Astrocyte of the spinal cord (primary cell): ENCODE data around the gene CUTC.

Experiments
- DNase-seq: peaks from one replicate; pipeline ENCODE4 v3.0.0; 2011; ENCODE audit warnings: low read depth, low spot score
- H3K4me3 ChIP-seq: 2 replicates; pipeline ENCODE4 v1.5.1; 2011; ENCODE audit warnings: low read depth, mild to moderate bottlenecking, low read length, moderate library complexity
- CTCF ChIP-seq: IDR thresholded peaks from 2 replicates; pipeline ENCODE4 v1.5.1; 2012; ENCODE audit warnings: low read depth, mild to moderate bottlenecking, low read length, inconsistent platforms
- in situ Hi-C: cut with HindIII; loops from 2 replicates; pipeline ENCODE4 v1.10.0; 2017; ENCODE audit warnings: low sequenced_read_pairs

Gene CUTC

DNA sequence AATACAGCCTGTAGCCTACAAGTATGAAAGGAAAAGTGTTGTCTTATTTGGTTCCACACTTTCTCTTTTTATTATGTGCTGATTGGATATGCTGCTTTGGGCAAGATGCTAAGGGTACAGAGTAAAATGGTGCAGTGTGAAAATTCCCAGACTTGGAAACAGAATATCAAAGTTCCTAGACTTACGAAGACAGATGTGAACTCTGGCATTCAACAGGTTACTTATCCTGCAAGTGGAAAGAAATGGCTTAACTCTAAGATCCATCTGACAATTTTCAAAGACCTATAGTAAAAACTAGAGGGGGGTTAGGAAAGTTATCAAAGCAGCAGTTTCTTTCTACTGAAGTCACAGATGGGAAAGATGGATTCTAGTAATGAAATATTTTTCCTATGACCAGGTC is 24.1 kb downstream of the CUTC start:
- DNase-seq = no peak
- TF ChIP-seq CTCF = no peak
- in situ Hi-C loops = no loop called here
- no peak overlapping the region for H3K4me3 ChIP-seq

- in situ Hi-C loops = no loop called here
- DNase-seq = no peak
- no peak overlapping the region for H3K4me3 ChIP-seq
- TF ChIP-seq CTCF = no peak
Measured at GRCh38 chr10:99758211-99758891, 26.3 kb downstream of the CUTC start.

DNA sequence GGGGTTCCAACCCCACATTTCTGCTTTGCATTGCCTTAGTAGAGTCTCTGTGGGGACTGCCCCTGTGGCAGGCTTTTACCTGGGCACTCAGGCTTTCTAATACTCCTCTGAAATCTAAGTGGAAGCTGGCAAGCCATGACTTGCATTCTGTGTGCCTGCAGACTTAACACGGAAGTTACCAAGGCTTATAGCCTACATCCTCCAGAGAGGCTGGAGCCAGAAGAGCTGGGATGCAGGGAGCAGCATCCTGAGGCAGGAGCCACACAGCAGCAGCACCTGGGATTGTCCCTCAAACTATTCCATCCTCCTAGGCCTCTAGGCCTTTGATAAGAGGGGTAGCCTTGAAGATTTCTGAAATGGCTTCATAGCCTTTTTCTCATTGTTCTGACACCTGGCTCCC is 28.3 kb downstream of the CUTC start:
- no peak for DNase-seq

GRCh38 chr10:99761365-99761764 is 29.3 kb downstream of the CUTC start:
- no peak for TF ChIP-seq CTCF
- DNase-seq = no peak
- in situ Hi-C loops = no loop called here
- H3K4me3 ChIP-seq = no peak overlapping the region

More for the DNA sequence above, 28.3 kb downstream of the CUTC start:
- H3K4me3 ChIP-seq = no peak overlapping the region
- TF ChIP-seq CTCF = no peak
- in situ Hi-C loops = no loop called here

- no peak for TF ChIP-seq CTCF
- no peak overlapping the region for H3K4me3 ChIP-seq
- DNase-seq = no peak
- in situ Hi-C loops = no loop called here
Measured at GRCh38 chr10:99765672-99766301, 33.8 kb downstream of the CUTC start.

GRCh38 chr10:99766302-99766681 is 34.3 kb downstream of the CUTC start:
- TF ChIP-seq CTCF = no peak
- in situ Hi-C loops = no loop called here
- DNase-seq = no peak
- no peak overlapping the region for H3K4me3 ChIP-seq
